Panc1 (cell line): ENCODE measurements around the gene IRF3. TPM values are rescaled to one million over a fixed set of nuclear protein-coding genes. Genes with fewer than 3 reads are reported as not detected.

Source experiments
- ATAC-seq: fragments of 200-7000 bp; cut with Tn5 transposase; 2 replicates; pipeline ENCODE4 v1.9.1; 2020; ENCODE audit warnings: mild to moderate bottlenecking, moderate library complexity
- BruUV-seq: library from RNA; stranded (reverse); fragments of 400-500 nt; replicated peaks from 2 replicates; lab custom pipeline; 2021; lab: Mats Ljungman, UMichigan
- CTCF ChIA-PET: fragments of 300-600 bp; sonication (Branson Sonifier 250); formaldehyde crosslinking; loops from one replicate; lab custom pipeline; 2022; ENCODE audit warnings: antibody characterized with exemption; lab: Charles Lee
- POLR2A ChIA-PET: fragments of 300-600 bp; sonication (Branson Sonifier 250); formaldehyde crosslinking; loops from one replicate; lab custom pipeline; 2022; ENCODE audit warnings: antibody characterized with exemption; lab: Charles Lee
- DNase-seq: peaks from one replicate; pipeline ENCODE4 v3.0.0-alpha.2; 2010; ENCODE audit warnings: low read depth, low spot score
- H3K27ac ChIP-seq: 2 replicates; pipeline ENCODE4 v1.5.1; 2011; ENCODE audit warnings: mild to moderate bottlenecking, low read length, inconsistent platforms
- H3K27me3 ChIP-seq: fragments of 200-500 bp; sonication (Bioruptor generic); 2 replicates; pipeline ENCODE4 v1.6.0; 2014; ENCODE audit warnings: low read length, inconsistent platforms; ENCODE audit not compliant: control insufficient read depth, insufficient read depth
- H3K36me3 ChIP-seq: fragments of 200-500 bp; sonication (Bioruptor generic); 2 replicates; pipeline ENCODE4 v1.5.1; 2014; ENCODE audit warnings: inconsistent platforms, mild to moderate bottlenecking, low read length, moderate library complexity; ENCODE audit not compliant: control insufficient read depth, insufficient read depth
- H3K4me1 ChIP-seq: 2 replicates; pipeline ENCODE4 v1.5.1; 2011; ENCODE audit warnings: inconsistent platforms, mild to moderate bottlenecking, low read length, moderate library complexity; ENCODE audit not compliant: control insufficient read depth, insufficient read depth
- H3K4me3 ChIP-seq, 2 experiments: 2 replicates each; pipeline ENCODE4 v1.5.1; 2011 to 2012; ENCODE audit warnings: low read depth in 2 of 2, low read length in 2 of 2, mild to moderate bottlenecking in 2 of 2, inconsistent platforms in 1 of 2, moderate library complexity in 1 of 2
- H3K9me3 ChIP-seq: fragments of 200-500 bp; sonication (Bioruptor generic); 2 replicates; pipeline ENCODE4 v1.5.1; 2014; ENCODE audit warnings: low read depth, mild to moderate bottlenecking, inconsistent platforms, low read length, moderate library complexity; ENCODE audit not compliant: control insufficient read depth, insufficient read depth
- POLR2AphosphoS5 ChIP-seq: IDR thresholded peaks from 2 replicates; pipeline ENCODE4 v1.6.1; 2012; ENCODE audit warnings: mild to moderate bottlenecking, low read depth, low read length, moderate library complexity
- SIN3A ChIP-seq: IDR thresholded peaks from 2 replicates; pipeline ENCODE4 v1.6.1; 2012; ENCODE audit warnings: low read depth, mild to moderate bottlenecking, low read length, moderate library complexity, borderline replicate concordance; ENCODE audit not compliant: insufficient read depth
- TCF7L2 ChIP-seq: IDR thresholded peaks from 2 replicates; pipeline ENCODE4 v1.6.1; 2011; ENCODE audit warnings: mild to moderate bottlenecking, low read depth, low read length, inconsistent platforms
- in situ Hi-C: cut with HindIII; loops from 2 replicates; pipeline ENCODE4 v1.10.0; 2016; ENCODE audit warnings: low sequenced_read_pairs, low pct_unique_long_range_greater_than_20kb
- intact Hi-C: fragments of 100-400 bp; cut with micrococcal nuclease; formaldehyde crosslinking; loops from one replicate; pipeline ENCODE4 v1.10.0; 2022; ENCODE audit not compliant: unreplicated experiment
- total RNA-seq: library from RNA; stranded (reverse); gene quantifications from one replicate; pipeline ENCODE4 v1.2.1, GENCODE V29; 2021; ENCODE audit not compliant: unreplicated experiment
- TF ChIP-seq, protein P1 (sequence below), 2 experiments: IDR thresholded peaks; 2 replicates each; pipeline ENCODE4 v1.6.1; 2011 to 2012; ENCODE audit warnings: low read depth in 2 of 2, control low read depth in 1 of 2, low read length in 1 of 2, mild to moderate bottlenecking in 1 of 2, moderate library complexity in 1 of 2; ENCODE audit not compliant: insufficient read depth in 1 of 2
- TF ChIP-seq, protein P2 (sequence below): fragments of 450-650 bp; IDR thresholded peaks from 2 replicates; pipeline ENCODE4 v1.5.1; 2017; ENCODE audit warnings: mild to moderate bottlenecking

IRF3 gene
- total RNA-seq, 1 experiment from 2014 or later: 109 TPM

- intact Hi-C loops: no loop called here
- no TSS peak for BruUV-seq
- POLR2A ChIA-PET: no interaction called here
- ATAC-seq: peak; percentile 54; the same call in 1 of the 2 replicates
- DNase-seq: peak; percentile 10
- H3K36me3 ChIP-seq: no peaks in the 10 kb centered on the region
- H3K4me1 ChIP-seq: no peaks in the 10 kb centered on the region; the same call in 1 of the 2 replicates
- no peak overlapping the region for H3K27ac ChIP-seq
- no peak overlapping the region for H3K4me3 ChIP-seq
- CTCF ChIA-PET: no interaction called here
- in situ Hi-C loops: no loop called here
- TF ChIP-seq SIN3A (no peak), POLR2AphosphoS5 (no peak), TCF7L2 (no peak)
- TF ChIP-seq, protein P1, sequence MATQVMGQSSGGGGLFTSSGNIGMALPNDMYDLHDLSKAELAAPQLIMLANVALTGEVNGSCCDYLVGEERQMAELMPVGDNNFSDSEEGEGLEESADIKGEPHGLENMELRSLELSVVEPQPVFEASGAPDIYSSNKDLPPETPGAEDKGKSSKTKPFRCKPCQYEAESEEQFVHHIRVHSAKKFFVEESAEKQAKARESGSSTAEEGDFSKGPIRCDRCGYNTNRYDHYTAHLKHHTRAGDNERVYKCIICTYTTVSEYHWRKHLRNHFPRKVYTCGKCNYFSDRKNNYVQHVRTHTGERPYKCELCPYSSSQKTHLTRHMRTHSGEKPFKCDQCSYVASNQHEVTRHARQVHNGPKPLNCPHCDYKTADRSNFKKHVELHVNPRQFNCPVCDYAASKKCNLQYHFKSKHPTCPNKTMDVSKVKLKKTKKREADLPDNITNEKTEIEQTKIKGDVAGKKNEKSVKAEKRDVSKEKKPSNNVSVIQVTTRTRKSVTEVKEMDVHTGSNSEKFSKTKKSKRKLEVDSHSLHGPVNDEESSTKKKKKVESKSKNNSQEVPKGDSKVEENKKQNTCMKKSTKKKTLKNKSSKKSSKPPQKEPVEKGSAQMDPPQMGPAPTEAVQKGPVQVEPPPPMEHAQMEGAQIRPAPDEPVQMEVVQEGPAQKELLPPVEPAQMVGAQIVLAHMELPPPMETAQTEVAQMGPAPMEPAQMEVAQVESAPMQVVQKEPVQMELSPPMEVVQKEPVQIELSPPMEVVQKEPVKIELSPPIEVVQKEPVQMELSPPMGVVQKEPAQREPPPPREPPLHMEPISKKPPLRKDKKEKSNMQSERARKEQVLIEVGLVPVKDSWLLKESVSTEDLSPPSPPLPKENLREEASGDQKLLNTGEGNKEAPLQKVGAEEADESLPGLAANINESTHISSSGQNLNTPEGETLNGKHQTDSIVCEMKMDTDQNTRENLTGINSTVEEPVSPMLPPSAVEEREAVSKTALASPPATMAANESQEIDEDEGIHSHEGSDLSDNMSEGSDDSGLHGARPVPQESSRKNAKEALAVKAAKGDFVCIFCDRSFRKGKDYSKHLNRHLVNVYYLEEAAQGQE (IDR thresholded peaks at IDR 0.05; ENCODE audit: insufficient read depth in 1 of 2, low read depth in 2 of 2, low read length in 1 of 2): no peak
- TF ChIP-seq, protein P2, sequence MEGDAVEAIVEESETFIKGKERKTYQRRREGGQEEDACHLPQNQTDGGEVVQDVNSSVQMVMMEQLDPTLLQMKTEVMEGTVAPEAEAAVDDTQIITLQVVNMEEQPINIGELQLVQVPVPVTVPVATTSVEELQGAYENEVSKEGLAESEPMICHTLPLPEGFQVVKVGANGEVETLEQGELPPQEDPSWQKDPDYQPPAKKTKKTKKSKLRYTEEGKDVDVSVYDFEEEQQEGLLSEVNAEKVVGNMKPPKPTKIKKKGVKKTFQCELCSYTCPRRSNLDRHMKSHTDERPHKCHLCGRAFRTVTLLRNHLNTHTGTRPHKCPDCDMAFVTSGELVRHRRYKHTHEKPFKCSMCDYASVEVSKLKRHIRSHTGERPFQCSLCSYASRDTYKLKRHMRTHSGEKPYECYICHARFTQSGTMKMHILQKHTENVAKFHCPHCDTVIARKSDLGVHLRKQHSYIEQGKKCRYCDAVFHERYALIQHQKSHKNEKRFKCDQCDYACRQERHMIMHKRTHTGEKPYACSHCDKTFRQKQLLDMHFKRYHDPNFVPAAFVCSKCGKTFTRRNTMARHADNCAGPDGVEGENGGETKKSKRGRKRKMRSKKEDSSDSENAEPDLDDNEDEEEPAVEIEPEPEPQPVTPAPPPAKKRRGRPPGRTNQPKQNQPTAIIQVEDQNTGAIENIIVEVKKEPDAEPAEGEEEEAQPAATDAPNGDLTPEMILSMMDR: no peak
- no peaks in the 10 kb centered on the region for H3K9me3 ChIP-seq
- no peaks in the 10 kb centered on the region for H3K27me3 ChIP-seq
Observed at GRCh38 chr19:49712397-49712859, 46.8 kb upstream of the IRF3 start.

GRCh38 chr19:49710372-49710951, 44.8 kb upstream of the IRF3 start:
- BruUV-seq: no TSS peak
- TF ChIP-seq TCF7L2 (no peak), SIN3A (no peak), POLR2AphosphoS5 (no peak)
- TF ChIP-seq, protein P1 (IDR thresholded peaks at IDR 0.05; ENCODE audit: insufficient read depth in 1 of 2, low read depth in 2 of 2, low read length in 1 of 2): no peak
- TF ChIP-seq, protein P2: no peak
- H3K4me3 ChIP-seq: no peak overlapping the region
- intact Hi-C loops: no loop called here
- 0 out of 2 replicates have a peak, but pooled peaks have one; percentile 33 for ATAC-seq
- ChIA-PET POLR2A (no interaction called here), CTCF (no interaction called here)
- no peaks in the 10 kb centered on the region for H3K4me1 ChIP-seq
- no peak for DNase-seq
- H3K36me3 ChIP-seq: no peaks in the 10 kb centered on the region
- in situ Hi-C loops: no loop called here
- no peaks in the 10 kb centered on the region for H3K9me3 ChIP-seq
- no peak overlapping the region for H3K27ac ChIP-seq
- no peaks in the 10 kb centered on the region for H3K27me3 ChIP-seq
